K562 (cell line): ENCODE results near the gene EEF1A2. TPM values are rescaled to one million over a fixed set of nuclear protein-coding genes. Genes with fewer than 3 reads are reported as not detected.
A peak's percentile ranks its signal among the peaks of the same experiment; 100 is the strongest.

Experiments used
- CBX3 ChIP-seq, 2 experiments: IDR thresholded peaks; 1 replicate in 1 of 2; 2 replicates in 1 of 2; pipeline ENCODE4 v1.6.1; 2012; ENCODE audit warnings: inconsistent platforms in 2 of 2, low read length in 2 of 2, borderline replicate concordance in 1 of 2, control low read depth in 1 of 2
- EP300 ChIP-seq: IDR thresholded peaks from 2 replicates; pipeline ENCODE4 v1.6.1; 2012; ENCODE audit warnings: low read length, improper control_type of control experiment
- HDAC6 ChIP-seq: IDR thresholded peaks from 2 replicates; pipeline ENCODE4 v1.6.1; 2012; ENCODE audit warnings: low read depth, mild to moderate bottlenecking, control low read depth, inconsistent platforms, low read length, moderate library complexity
- HNRNPH1 ChIP-seq: fragments of 200-400 bp; formaldehyde crosslinking; optimal IDR thresholded peaks from 2 replicates; pipeline ENCODE3; 2017; ENCODE audit warnings: low read depth, mild to moderate bottlenecking, low read length, moderate library complexity
- NR2C2 ChIP-seq, 2 experiments: fragments of 200-800 bp in 1 of 2; sonication (Bioruptor generic) in 1 of 2; sonication (generic) in 1 of 2; formaldehyde crosslinking in 1 of 2; IDR thresholded peaks; 2 replicates each; pipeline versions ENCODE4 v1.6.1 to v1.8.0; 2016 to 2022; ENCODE audit warnings: mild to moderate bottlenecking in 1 of 2, missing compliant biosample characterization in 1 of 2, missing genetic modification characterization in 1 of 2, missing genetic modification reagents in 1 of 2
- NUFIP1 ChIP-seq: fragments of 450-650 bp; IDR thresholded peaks from 2 replicates; pipeline ENCODE4 v1.6.1; 2018; ENCODE audit not compliant: partially characterized antibody
- PTTG1 ChIP-seq: fragments of 450-650 bp; IDR thresholded peaks from 2 replicates; pipeline ENCODE4 v1.6.1; 2016; ENCODE audit warnings: low read depth, mild to moderate bottlenecking, missing genetic modification characterization, missing compliant biosample characterization
- SMAD3 ChIP-seq: fragments of 450-650 bp; formaldehyde crosslinking; conservative IDR thresholded peaks from 2 replicates; pipeline ENCODE4 v1.4.0; 2020; ENCODE audit warnings: mild to moderate bottlenecking
- SRSF3 ChIP-seq: fragments of 200-400 bp; formaldehyde crosslinking; IDR thresholded peaks from 2 replicates; pipeline ENCODE4 v1.6.1; 2016; ENCODE audit warnings: mild to moderate bottlenecking, low read length, moderate library complexity; ENCODE audit not compliant: insufficient read depth
- TEAD1 ChIP-seq, 2 experiments: fragments of 450-650 bp in 1 of 2; sonication (generic) in 1 of 2; formaldehyde crosslinking; IDR thresholded peaks; 2 replicates each; pipeline versions ENCODE4 v1.4.0 to v1.8.0; 2020 to 2022; ENCODE audit warnings: mild to moderate bottlenecking in 2 of 2, missing genetic modification reagents in 1 of 2
- TEAD2 ChIP-seq: fragments of 450-650 bp; IDR thresholded peaks from 2 replicates; pipeline ENCODE4 v1.6.1; 2016; ENCODE audit warnings: missing genetic modification characterization, control low read depth, missing compliant biosample characterization
- TSC22D4 ChIP-seq: fragments of 450-650 bp; IDR thresholded peaks from 2 replicates; pipeline ENCODE4 v1.6.1; 2016; ENCODE audit warnings: missing genetic modification characterization, missing biosample characterization, control low read depth
- ZNF224 ChIP-seq: sonication (generic); formaldehyde crosslinking; IDR thresholded peaks from 2 replicates; pipeline ENCODE4 v1.8.0; 2022; ENCODE audit warnings: mild to moderate bottlenecking, missing genetic modification reagents
- ZNF24 ChIP-seq: fragments of 450-650 bp; IDR thresholded peaks from 2 replicates; pipeline ENCODE4 v1.6.1; 2016
- ZNF263 ChIP-seq: sonication (generic); formaldehyde crosslinking; IDR thresholded peaks from 2 replicates; pipeline ENCODE4 v1.8.0; 2022; ENCODE audit warnings: mild to moderate bottlenecking, missing genetic modification reagents, borderline replicate concordance
- ZNF444 ChIP-seq: fragments of 250-450 bp; sonication (Bioruptor Pico); IDR thresholded peaks from 2 replicates; pipeline ENCODE4 v1.4.0; 2020; ENCODE audit warnings: mild to moderate bottlenecking, moderate library complexity
- ZNF785 ChIP-seq: fragments of 250-450 bp; sonication (Bioruptor Pico); IDR thresholded peaks from 2 replicates; pipeline ENCODE4 v1.4.0; 2020; ENCODE audit warnings: mild to moderate bottlenecking
- polyA plus RNA-seq, 8 experiments: library from polyadenylated mRNA; depleted of rRNA in 4 of 8; stranded (reverse) in 5 of 8; unstranded in 3 of 8; fragments of >200 nt; fragmentation: Nextera tagmentation in 2 of 8; fragmentation: Illumina TruSeq in 1 of 8; extraction: Ambion mirVana in 2 of 8; extraction: Trizol in 1 of 8; gene quantifications; 2 replicates each; pipeline versions ENCODE4 v1.2.1 to v1.2.3, GENCODE V29; 2011 to 2014; ENCODE audit warnings: inconsistent platforms in 1 of 8, missing spikeins in 1 of 8
- total RNA-seq, 7 experiments: library from RNA; depleted of rRNA in 6 of 7; stranded (reverse); fragments of >200 nt in 6 of 7; fragmentation: Illumina TruSeq in 2 of 7; extraction: Trizol in 2 of 7; gene quantifications; 2 replicates each; pipeline versions ENCODE4 v1.2.1 to v1.2.3, GENCODE V29; 2011 to 2021; ENCODE audit warnings: low replicate concordance in 1 of 7
- TF ChIP-seq, protein P1 (sequence below): sonication (generic); formaldehyde crosslinking; IDR thresholded peaks from 2 replicates; pipeline ENCODE4 v1.8.0; 2022; ENCODE audit warnings: mild to moderate bottlenecking, missing genetic modification reagents
- TF ChIP-seq, protein P2 (sequence below): fragments of 250-450 bp; sonication (Bioruptor Pico); IDR thresholded peaks from 2 replicates; pipeline ENCODE4 v1.4.0; 2020; ENCODE audit warnings: mild to moderate bottlenecking
- TF ChIP-seq, protein P3 (sequence below): sonication (generic); formaldehyde crosslinking; IDR thresholded peaks from 2 replicates; pipeline ENCODE4 v1.8.0; 2022; ENCODE audit warnings: mild to moderate bottlenecking, missing genetic modification reagents, borderline replicate concordance
- TF ChIP-seq, protein P4 (sequence below), 3 experiments: IDR thresholded peaks in 2 of 3; conservative IDR thresholded peaks in 1 of 3; 2 replicates each; pipeline ENCODE4 v1.5.1; 2011 to 2012; ENCODE audit warnings: low read length in 3 of 3, mild to moderate bottlenecking in 3 of 3, control low read depth in 2 of 3, improper control_type of control experiment in 1 of 3, inconsistent platforms in 1 of 3, low read depth in 1 of 3, mixed read lengths in 1 of 3, moderate library complexity in 1 of 3; ENCODE audit not compliant: insufficient read depth in 2 of 3

Gene EEF1A2
- total and polyA plus RNA-seq, 9 of the 15 experiments (the other 6 are each of a cell fraction or from before 2014, with no cell fraction given) = 0.04 to 29.6 (median 11.5) TPM

DNA sequence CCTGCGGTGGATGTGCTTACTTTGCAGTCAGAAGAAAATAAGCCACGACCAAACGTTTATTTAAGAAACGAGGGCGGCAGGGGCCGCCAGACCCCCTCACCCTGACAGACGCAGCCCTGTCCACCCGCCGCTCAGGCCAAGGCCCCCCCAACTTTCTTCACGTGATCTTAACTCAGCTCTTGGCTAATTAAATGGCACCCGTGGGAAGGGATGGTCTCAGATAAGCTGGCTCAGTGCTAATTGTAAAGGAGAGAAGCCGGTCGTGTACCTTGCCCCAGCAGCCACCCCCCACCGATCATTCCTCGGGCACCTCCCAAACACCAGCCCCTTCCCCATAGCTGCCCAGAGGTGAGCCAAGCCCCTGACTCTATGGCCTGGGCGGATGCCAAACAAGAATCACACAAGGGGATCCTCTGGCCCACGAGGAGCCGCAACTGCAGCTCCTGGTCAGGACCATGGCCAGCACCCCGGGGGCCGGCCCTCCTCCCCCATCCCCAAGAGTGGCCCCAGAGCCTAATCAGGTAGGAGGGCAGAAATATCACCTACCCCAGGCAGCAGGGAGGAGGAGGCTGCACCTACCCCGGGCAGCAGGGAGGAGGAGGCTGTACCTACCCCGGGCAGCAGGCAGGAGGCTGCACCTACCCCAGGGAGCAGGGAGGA is 37.6 kb downstream of the EEF1A2 start (continued):
- TF ChIP-seq PTTG1 (no peak), EP300 (no peak), TEAD1 (CRISPR knock-in tag; IDR thresholded peaks at IDR 0.05) (no peak), TEAD2 (tag) (no peak), SRSF3 (no peak), ZNF444 (CRISPR knock-in tag) (no peak), SMAD3 (no peak), ZNF24 (no peak), NR2C2 (CRISPR knock-in tag; IDR thresholded peaks at IDR 0.05) (no peak), NR2C2 (tag; IDR thresholded peaks at IDR 0.05) (no peak), ZNF224 (CRISPR knock-in tag) (0 out of 2 replicates have a peak, but pooled peaks have one; percentile 31), ZNF263 (CRISPR knock-in tag) (0 out of 2 replicates have a peak, but pooled peaks have one; percentile 37), HDAC6 (no peak), TSC22D4 (tag) (no peak), CBX3 (IDR thresholded peaks at IDR 0.05; ENCODE audit: borderline replicate concordance in 1 of 2, low read length in 2 of 2) (no peak), NUFIP1 (no peak), HNRNPH1 (no peak), ZNF785 (CRISPR knock-in tag) (no peak)
- TF ChIP-seq, protein P1, sequence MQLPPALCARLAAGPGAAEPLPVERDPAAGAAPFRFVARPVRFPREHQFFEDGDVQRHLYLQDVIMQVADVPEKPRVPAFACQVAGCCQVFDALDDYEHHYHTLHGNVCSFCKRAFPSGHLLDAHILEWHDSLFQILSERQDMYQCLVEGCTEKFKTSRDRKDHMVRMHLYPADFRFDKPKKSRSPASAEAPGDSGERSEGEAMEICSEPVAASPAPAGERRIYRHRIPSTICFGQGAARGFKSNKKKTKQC (CRISPR knock-in tag) = peak; percentile 89
- TF ChIP-seq, protein P2, sequence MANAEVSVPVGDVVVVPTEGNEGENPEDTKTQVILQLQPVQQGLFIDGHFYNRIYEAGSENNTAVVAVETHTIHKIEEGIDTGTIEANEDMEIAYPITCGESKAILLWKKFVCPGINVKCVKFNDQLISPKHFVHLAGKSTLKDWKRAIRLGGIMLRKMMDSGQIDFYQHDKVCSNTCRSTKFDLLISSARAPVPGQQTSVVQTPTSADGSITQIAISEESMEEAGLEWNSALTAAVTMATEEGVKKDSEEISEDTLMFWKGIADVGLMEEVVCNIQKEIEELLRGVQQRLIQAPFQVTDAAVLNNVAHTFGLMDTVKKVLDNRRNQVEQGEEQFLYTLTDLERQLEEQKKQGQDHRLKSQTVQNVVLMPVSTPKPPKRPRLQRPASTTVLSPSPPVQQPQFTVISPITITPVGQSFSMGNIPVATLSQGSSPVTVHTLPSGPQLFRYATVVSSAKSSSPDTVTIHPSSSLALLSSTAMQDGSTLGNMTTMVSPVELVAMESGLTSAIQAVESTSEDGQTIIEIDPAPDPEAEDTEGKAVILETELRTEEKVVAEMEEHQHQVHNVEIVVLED (CRISPR knock-in tag) = no peak
- TF ChIP-seq, protein P3, sequence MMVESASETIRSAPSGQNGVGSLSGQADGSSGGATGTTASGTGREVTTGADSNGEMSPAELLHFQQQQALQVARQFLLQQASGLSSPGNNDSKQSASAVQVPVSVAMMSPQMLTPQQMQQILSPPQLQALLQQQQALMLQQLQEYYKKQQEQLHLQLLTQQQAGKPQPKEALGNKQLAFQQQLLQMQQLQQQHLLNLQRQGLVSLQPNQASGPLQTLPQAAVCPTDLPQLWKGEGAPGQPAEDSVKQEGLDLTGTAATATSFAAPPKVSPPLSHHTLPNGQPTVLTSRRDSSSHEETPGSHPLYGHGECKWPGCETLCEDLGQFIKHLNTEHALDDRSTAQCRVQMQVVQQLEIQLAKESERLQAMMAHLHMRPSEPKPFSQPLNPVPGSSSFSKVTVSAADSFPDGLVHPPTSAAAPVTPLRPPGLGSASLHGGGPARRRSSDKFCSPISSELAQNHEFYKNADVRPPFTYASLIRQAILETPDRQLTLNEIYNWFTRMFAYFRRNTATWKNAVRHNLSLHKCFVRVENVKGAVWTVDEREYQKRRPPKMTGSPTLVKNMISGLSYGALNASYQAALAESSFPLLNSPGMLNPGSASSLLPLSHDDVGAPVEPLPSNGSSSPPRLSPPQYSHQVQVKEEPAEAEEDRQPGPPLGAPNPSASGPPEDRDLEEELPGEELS (CRISPR knock-in tag) = no peak
- TF ChIP-seq, protein P4, sequence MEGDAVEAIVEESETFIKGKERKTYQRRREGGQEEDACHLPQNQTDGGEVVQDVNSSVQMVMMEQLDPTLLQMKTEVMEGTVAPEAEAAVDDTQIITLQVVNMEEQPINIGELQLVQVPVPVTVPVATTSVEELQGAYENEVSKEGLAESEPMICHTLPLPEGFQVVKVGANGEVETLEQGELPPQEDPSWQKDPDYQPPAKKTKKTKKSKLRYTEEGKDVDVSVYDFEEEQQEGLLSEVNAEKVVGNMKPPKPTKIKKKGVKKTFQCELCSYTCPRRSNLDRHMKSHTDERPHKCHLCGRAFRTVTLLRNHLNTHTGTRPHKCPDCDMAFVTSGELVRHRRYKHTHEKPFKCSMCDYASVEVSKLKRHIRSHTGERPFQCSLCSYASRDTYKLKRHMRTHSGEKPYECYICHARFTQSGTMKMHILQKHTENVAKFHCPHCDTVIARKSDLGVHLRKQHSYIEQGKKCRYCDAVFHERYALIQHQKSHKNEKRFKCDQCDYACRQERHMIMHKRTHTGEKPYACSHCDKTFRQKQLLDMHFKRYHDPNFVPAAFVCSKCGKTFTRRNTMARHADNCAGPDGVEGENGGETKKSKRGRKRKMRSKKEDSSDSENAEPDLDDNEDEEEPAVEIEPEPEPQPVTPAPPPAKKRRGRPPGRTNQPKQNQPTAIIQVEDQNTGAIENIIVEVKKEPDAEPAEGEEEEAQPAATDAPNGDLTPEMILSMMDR (IDR thresholded peaks at IDR 0.05 in 2 of 3, conservative IDR thresholded peaks at IDR 0.05 in 1 of 3; ENCODE audit: insufficient read depth in 2 of 3, low read depth in 1 of 3, low read length in 3 of 3) = no peak
